ENCODE data around the gene CDCP2.

- TF ChIP-seq MYC (IDR thresholded peaks at IDR 0.05; ENCODE audit: borderline replicate concordance, low read length): no peak
- no peak for TF ChIP-seq CTCF (IDR thresholded peaks at IDR 0.05)
- no peak for TF ChIP-seq GATA3 (IDR thresholded peaks at IDR 0.05; ENCODE audit: borderline replicate concordance)
- TF ChIP-seq, protein P1, sequence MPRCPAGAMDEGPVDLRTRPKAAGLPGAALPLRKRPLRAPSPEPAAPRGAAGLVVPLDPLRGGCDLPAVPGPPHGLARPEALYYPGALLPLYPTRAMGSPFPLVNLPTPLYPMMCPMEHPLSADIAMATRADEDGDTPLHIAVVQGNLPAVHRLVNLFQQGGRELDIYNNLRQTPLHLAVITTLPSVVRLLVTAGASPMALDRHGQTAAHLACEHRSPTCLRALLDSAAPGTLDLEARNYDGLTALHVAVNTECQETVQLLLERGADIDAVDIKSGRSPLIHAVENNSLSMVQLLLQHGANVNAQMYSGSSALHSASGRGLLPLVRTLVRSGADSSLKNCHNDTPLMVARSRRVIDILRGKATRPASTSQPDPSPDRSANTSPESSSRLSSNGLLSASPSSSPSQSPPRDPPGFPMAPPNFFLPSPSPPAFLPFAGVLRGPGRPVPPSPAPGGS (IDR thresholded peaks at IDR 0.05): no peak
- no peak for TF ChIP-seq RFX5 (IDR thresholded peaks at IDR 0.05)
Measured at GRCh38 chr1:54138994-54139393, 13.8 kb downstream of the CDCP2 start.

Data from A549 (cell line).